ENCODE data around the gene RFX7.

RFX7 gene

GRCh38 chr15:56076640-56077039 is 167.0 kb downstream of the RFX7 start:
- Histone ChIP-seq H3K79me2 (ENCODE audit: control insufficient read depth, low read length) (no peaks in the 10 kb centered on the region), H3K36me3 (ENCODE audit: control insufficient read depth, low read length) (no peaks in the 10 kb centered on the region), H3F3A (ENCODE audit: control insufficient read depth, insufficient read depth) (no peaks in the 10 kb centered on the region), H4K20me1 (ENCODE audit: control insufficient read depth, insufficient read depth, low read depth, low read length) (no peaks in the 10 kb centered on the region), H3K4me1 (ENCODE audit: control insufficient read depth, low read length) (no peaks in the 10 kb centered on the region), H3K27me3 (ENCODE audit: control insufficient read depth, low read length) (no peaks in the 10 kb centered on the region), H3K4me3 (ENCODE audit: low read length) (no peak overlapping the region), H3K27ac (ENCODE audit: low read depth, low read length) (no peak overlapping the region), H3K9me2 (replicated peaks; ENCODE audit: control insufficient read depth, low read length) (no peaks in the 10 kb centered on the region), H3K4me2 (ENCODE audit: low read length) (no peak overlapping the region), H3K9me3 (ENCODE audit: control insufficient read depth, insufficient read depth, low read length) (no peaks in the 10 kb centered on the region)
- TF ChIP-seq CTCF (IDR thresholded peaks at IDR 0.05; ENCODE audit: low read depth, low read length, poor library complexity, severe bottlenecking) (no peak), EZH2phosphoT487 (IDR thresholded peaks at IDR 0.05; ENCODE audit: borderline replicate concordance, low read length) (no peak)

- H3K36me3 ChIP-seq (ENCODE audit: control insufficient read depth, low read length) = no peaks in the 10 kb centered on the region
- no peaks in the 10 kb centered on the region for H3K4me1 ChIP-seq (ENCODE audit: control insufficient read depth, low read length)
- no peaks in the 10 kb centered on the region for H3K27me3 ChIP-seq (ENCODE audit: control insufficient read depth, low read length)
- no peak overlapping the region for H3K4me3 ChIP-seq (ENCODE audit: low read length)
- no peaks in the 10 kb centered on the region for H4K20me1 ChIP-seq (ENCODE audit: control insufficient read depth, insufficient read depth, low read depth, low read length)
- no peak overlapping the region for H3K27ac ChIP-seq (ENCODE audit: low read depth, low read length)
- H3K9me3 ChIP-seq (ENCODE audit: control insufficient read depth, insufficient read depth, low read length) = no peaks in the 10 kb centered on the region
- H3K79me2 ChIP-seq (ENCODE audit: control insufficient read depth, low read length) = no peaks in the 10 kb centered on the region
- H3K4me2 ChIP-seq (ENCODE audit: low read length) = no peak overlapping the region
- H3F3A ChIP-seq (ENCODE audit: control insufficient read depth, insufficient read depth) = no peaks in the 10 kb centered on the region
- no peak for TF ChIP-seq CTCF (IDR thresholded peaks at IDR 0.05; ENCODE audit: low read depth, low read length, poor library complexity, severe bottlenecking)
- TF ChIP-seq EZH2phosphoT487 (IDR thresholded peaks at IDR 0.05; ENCODE audit: borderline replicate concordance, low read length) = no peak
- no peaks in the 10 kb centered on the region for H3K9me2 ChIP-seq (replicated peaks; ENCODE audit: control insufficient read depth, low read length)
Measured at GRCh38 chr15:56074481-56075265, 169.0 kb downstream of the RFX7 start.

GRCh38 chr15:56064152-56064551 is 179.5 kb downstream of the RFX7 start:
- H3K4me3 ChIP-seq (ENCODE audit: low read length) = no peak overlapping the region
- no peak overlapping the region for H3K4me2 ChIP-seq (ENCODE audit: low read length)
- no peaks in the 10 kb centered on the region for H3K9me2 ChIP-seq (replicated peaks; ENCODE audit: control insufficient read depth, low read length)
- no peaks in the 10 kb centered on the region for H3K36me3 ChIP-seq (ENCODE audit: control insufficient read depth, low read length)
- H3K27me3 ChIP-seq (ENCODE audit: control insufficient read depth, low read length) = no peaks in the 10 kb centered on the region; the same call in 1 of the 2 replicates
- no peak overlapping the region for H3K27ac ChIP-seq (ENCODE audit: low read depth, low read length)
- no peaks in the 10 kb centered on the region for H3F3A ChIP-seq (ENCODE audit: control insufficient read depth, insufficient read depth)
- H3K79me2 ChIP-seq (ENCODE audit: control insufficient read depth, low read length) = no peaks in the 10 kb centered on the region
- H3K9me3 ChIP-seq (ENCODE audit: control insufficient read depth, insufficient read depth, low read length) = no peaks in the 10 kb centered on the region
- no peak for TF ChIP-seq CTCF (IDR thresholded peaks at IDR 0.05; ENCODE audit: low read depth, low read length, poor library complexity, severe bottlenecking)
- TF ChIP-seq EZH2phosphoT487 (IDR thresholded peaks at IDR 0.05; ENCODE audit: borderline replicate concordance, low read length) = no peak
- no peaks in the 10 kb centered on the region for H4K20me1 ChIP-seq (ENCODE audit: control insufficient read depth, insufficient read depth, low read depth, low read length)
- no peaks in the 10 kb centered on the region for H3K4me1 ChIP-seq (ENCODE audit: control insufficient read depth, low read length)

Data from DOHH2 (cell line).